GM18907 (cell line): ENCODE results near the gene DCPS.

Experiments used
- ATAC-seq: cut with Tn5 transposase; IDR thresholded peaks from one replicate; pipeline ENCODE4 v1.9.1; 2021; ENCODE audit warnings: mild to moderate bottlenecking, moderate library complexity; ENCODE audit not compliant: unreplicated experiment

Gene DCPS

GRCh38 chr11:126327281-126328000 lies 23.6 kb downstream of the DCPS start:
- no peak for ATAC-seq

DNA sequence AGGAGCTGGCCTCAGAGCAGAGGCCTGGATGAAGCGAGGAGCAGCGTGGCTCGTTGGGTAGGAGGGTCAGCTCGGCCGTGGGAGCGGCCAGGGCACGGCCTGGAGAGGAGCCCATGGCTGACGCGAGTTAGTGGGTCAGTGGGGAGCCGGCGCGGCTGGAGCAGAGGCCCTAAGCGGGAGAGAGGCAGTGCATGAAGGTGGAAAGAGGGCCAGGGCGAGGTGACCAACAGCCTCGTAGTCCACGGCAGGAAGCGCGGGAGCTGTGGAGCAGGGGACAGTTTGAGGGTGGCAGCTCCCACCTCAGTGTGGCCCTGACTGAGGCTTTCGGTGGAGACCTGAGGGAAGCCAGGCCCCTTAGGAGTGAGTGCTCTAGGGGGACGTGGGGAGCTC lies 24.1 kb downstream of the DCPS start:
- ATAC-seq: no peak

GRCh38 chr11:126328444-126328843 lies 24.6 kb downstream of the DCPS start:
- ATAC-seq: no peak

DNA sequence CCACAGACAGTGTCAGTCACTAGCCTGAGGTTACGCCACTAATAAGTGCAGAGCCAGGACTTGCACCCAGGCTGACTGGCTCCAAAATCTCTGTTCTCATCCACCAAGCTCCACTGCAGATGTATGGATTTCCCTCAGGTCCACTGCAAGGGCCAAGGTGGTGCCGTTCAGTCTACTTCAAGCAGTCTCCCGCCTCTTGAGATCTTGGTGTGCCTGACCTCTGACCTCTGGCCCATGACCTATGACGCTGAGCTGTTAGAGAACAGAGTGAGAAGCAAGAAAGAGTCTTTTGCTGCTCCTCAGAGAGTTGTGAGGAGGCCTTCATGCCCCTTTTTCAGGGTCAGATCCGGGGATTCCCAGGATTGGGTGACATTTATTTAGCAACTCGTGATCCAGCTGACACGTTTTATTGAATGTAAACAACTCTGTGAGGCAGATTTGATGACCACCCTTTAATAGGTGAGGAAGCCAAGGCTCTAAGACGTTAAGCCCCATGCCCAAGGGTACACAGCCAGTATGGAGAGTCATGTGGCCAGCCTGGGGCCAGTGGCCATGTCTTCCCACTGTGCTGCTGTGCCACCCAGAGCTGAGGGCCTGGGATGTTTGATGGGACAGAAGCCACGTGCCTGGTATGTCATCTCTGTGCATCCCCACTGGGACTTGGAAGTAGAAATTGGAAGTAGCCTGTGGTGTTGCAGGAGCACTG lies 25.2 kb downstream of the DCPS start:
- no peak for ATAC-seq

DNA sequence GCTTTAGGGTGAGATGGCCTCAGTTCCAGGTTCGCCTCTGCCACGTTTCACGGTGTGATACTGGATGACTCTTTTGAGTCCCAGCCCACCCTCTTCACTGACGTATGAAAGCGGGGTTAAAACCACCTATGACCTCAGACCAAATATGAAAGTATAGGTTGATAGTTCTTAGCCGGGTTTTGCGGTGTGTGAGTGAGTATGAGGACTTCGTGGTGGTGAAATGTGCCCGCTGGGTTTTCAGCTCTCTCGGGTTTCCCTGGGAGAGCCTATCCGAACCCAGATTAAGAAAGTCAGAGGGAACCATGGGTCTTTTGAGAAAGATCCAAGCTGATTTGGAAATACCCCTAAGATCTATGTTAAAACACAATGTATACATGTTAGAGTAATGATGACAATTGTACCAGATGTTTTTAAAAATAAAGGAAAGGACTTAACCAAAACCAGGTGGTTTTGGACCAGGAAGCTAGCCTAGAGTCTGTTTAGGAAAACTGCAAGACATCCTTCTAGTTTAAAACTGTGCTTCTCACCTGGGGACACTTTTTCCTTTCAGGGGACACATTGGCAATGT lies 25.9 kb downstream of the DCPS start:
- no peak for ATAC-seq

DNA sequence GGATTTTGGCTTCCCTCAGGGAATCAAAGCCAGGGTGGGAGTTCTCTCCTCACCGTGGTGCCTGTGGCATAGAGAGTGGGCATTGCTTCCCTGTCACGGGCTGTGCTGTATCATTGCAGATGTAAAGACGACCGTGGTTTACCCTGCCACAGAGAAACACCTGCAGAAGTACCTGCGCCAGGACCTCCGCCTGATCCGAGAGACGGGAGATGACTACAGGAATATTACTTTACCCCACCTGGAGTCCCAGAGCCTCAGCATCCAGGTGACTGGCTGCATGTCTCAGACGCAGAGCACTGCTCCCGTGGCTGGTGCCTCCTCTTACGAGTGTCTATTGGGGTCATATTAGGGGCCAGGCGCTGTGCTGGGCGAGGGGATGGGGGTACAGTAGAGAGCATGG lies 27.4 kb downstream of the DCPS start:
- ATAC-seq: no peak

DNA sequence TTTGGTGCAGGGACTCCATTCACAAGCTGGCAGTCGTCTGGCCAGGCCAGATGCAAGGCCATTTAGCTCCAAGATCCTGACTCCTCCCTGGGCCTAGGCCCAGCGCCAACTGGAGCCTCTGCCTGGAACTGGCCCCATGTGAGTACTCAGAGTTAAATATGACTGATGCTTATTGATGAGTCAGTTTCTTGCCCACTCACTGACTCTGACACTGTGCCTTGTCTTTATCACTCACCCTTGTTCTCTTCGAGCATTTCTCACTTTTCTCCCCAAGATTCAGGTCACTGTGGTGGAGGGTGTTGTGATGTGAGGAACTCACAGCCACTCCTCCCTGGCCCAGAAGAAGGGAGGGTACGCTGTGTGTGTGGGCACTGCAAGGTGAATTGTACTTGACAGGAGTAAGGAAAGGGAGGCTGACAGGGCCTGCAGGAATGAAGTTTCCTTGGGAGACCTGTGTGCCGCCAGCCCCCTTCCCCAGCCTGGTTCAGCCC lies 28.4 kb downstream of the DCPS start:
- ATAC-seq: no peak

GRCh38 chr11:126333142-126333541 lies 29.3 kb downstream of the DCPS start:
- ATAC-seq: no peak

GRCh38 chr11:126334659-126335462 lies 31.0 kb downstream of the DCPS start:
- no peak for ATAC-seq

DNA sequence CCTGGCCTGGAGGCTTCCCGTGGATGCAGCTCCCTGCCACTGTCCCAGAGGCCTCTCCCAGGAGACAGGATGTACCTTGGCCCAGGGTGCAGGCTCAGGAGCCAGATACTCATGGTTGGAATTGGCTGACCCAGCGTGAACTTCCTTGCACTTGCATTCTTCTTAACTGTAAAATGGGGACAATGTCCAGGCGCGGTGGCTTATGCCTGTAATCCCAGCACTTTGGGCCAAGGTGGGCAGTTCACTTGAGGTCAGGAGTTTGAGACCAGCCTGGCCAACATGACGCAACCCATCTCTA lies 31.6 kb downstream of the DCPS start:
- ATAC-seq: no peak

DNA sequence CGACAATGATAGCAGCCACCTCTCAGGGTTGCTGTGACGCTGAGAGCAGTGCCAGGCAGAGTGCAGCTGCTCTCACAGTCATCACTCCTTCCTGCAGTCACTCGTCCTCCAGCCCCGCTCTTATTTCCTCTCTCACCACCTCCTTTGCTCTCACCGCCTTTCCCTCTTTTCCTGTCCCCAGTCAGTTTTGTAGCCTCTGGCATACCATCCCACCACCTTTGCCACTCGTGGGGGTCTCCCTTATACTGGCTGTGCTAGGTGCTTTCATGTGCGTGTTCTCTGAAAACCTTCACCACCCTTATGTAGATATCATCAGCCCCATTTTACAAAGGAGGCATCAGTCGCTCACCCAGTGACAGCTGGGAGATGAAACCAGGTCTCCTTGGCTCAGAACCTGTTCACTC lies 32.3 kb downstream of the DCPS start:
- ATAC-seq: no peak

DNA sequence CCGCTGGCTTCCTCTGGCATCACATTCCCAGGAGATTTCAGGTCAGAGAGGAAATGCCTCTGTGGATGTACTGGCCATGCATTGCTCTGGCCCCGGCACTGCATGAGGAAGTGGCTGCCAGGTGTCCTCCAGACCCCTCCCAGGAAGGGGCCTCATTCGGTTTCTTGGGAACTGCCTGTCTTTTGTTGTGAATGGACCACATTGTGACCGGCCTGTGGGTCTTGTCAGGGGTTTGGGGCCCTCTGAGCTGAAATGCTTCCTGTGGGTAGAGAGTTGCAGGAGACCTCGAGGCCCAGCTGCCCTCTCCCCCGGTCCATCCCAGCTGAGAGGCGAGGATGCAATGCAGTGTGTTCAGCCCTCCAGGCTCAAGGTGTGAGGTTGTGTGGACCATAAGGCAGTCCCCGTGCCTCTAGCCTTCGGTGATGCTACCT lies 32.8 kb downstream of the DCPS start:
- ATAC-seq: no peak

- no peak for ATAC-seq
These were observed 33.2 kb downstream of the DCPS start for GRCh38 chr11:126337126-126337473.

GRCh38 chr11:126337474-126338241 lies 33.8 kb downstream of the DCPS start:
- ATAC-seq: peak; percentile 44

DNA sequence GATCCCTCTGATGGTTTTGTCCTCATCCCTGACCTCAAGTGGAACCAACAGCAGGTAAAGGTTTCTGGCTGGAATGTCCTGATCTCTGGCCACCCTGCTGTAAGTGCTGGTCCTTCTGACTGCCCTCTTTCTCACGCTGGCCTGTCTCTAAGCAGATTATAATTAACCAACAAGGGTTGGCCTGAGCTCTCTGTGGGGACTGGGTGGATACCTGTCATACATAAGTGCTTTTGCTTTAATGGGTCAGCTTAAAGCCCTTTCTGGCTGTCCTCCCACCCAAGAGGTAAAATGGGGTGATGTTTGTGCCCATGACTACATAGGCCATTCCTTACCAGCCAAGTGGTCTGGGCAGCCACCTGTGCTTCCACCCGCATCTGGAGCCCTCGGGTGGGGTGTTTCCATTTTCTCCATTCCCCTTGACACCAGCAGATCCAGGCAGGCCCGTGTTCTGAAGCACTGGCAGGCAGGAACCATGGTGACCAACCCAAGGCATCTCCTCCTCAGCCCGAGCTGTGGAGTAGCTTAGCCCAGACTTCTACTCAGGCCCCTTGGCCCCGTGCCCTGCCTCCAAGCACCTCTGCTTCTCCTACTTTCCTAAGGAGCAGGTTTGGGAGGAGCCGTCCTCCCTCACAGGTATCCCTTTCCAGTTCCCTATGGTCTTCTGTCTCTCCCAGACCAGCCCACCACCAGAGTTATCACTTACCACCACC lies 34.6 kb downstream of the DCPS start:
- no peak for ATAC-seq

DNA sequence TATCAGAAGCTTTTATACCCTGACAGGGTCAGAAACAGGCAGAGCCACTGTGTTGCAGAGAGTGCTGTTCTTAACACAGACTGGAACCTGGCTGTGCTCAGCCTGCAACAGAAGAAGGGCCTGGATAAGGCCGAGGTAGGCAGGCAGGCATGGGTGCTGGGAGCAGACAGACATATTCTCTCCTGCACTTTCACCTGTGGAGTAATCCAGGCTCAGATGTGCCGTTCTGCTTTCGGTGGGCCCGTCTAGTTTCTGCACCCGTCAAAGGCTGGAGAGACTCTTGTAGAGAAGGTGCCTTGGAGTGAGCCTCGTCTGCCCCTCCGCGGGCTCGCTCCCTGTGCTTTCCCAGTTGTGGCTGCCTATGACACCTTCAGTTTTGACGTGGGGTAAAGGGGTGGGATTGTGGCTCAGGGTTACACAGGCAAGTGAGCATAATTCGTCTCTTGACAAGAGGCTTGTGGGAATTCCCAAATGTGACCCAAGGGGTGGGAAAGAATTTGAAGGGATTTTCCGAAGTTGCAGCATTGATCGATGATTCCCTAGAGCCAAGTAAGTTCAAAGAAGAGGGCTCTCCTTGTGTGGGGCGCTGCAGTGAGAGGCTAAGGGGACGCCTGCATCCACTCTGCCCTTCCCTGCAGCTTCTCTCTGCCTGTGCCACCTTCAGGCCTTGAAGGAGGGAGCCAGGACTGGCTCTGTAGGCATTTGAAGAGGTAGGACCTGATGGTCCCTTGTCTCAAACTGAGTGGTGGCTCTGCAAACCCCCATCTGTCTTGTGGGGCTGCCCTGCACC lies 35.4 kb downstream of the DCPS start:
- ATAC-seq: no peak

GRCh38 chr11:126339863-126340434 lies 36.1 kb downstream of the DCPS start:
- ATAC-seq: no peak

- no peak for ATAC-seq
These were observed 37.2 kb downstream of the DCPS start for GRCh38 chr11:126340960-126341606.

DNA sequence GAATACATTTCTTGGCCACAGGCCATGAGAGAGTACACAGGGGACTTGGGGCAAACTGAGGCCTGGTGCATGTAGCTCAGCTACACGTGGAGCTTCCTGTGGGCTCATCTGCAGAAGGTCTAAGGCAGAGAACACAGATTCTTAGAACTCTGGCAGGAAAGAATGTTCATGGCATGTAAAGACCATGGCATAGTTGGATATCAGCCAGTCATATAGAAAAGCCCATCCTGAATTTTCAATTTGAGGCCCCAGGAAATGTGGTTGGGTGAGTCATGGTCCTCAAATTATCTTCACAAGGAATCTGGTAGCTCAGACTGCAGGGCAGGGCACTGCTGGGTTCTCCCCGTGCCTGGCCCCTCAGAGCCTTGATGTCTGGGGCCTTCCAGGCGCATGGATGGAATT lies 37.9 kb downstream of the DCPS start:
- no peak for ATAC-seq
